GM10266 (cell line): Measurements from ENCODE around the gene ZFAND6.
"Not testable (repeated sequence)": the region's sequence is repeated elsewhere in the genome, so short reads cannot be mapped to it uniquely, and the experiment has no call there.

ENCODE experiments used
- DNase-seq: peaks from one replicate; pipeline ENCODE4 v3.0.0; 2012; ENCODE audit errors: extremely low spot score
- TF ChIP-seq, protein P1 (sequence below): IDR thresholded peaks from 2 replicates; pipeline ENCODE4 v1.5.1; 2012; ENCODE audit warnings: mild to moderate bottlenecking, low read depth; ENCODE audit not compliant: control insufficient read depth, insufficient read depth; ENCODE audit errors: missing control alignments

The ZFAND6 gene

DNA sequence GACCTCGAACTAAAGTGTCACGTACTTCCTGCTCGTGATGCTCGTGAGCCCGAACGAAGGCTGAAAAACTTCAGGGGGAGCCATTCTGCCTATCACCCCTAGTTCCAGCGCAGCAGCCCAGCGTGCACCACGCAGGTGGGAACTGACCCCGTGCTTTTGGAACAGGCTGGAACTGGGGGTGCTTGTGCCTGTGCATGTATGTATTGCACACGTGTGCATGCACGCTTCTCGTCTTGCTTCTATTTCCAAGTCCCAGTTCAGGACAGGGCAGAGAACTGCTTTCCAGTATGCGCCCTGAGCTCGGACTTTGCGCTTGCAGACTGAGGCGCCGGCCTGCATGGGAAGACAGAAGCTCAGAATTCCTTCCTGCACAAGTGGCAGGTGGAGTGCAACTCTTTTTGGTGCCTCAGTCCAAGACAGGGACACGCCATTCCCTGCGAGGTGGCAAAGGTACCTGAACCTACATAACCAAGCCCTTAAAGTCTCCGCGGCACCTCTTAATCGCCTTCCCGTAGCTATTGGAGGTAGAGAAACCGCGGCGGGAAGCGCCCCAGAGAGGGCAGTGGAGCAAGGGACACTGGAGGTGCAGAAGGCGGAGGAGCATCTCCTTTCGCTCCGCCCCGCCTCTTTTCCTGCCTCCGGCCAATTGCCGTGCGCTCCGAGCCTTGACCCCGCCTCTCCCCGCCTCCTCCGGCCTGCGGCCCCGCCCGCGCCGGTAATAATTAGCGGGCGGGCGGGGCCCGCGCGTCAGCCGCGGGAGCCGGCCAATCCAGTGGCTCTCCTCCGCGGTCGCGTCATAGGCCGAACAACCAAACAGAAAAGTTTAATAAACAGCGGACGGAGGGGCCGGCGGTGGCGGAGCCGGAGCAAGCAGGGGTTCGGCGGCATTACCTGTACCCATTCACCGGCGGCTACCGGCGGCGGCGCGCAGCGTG is at the start of gene ZFAND6:
Gene ZFAND6, plus strand, starts transcription at position 826 of the 935 bp plus-strand sequence. CDS start 60,669 bp downstream, outside the sequence.
- DNase-seq: peak; percentile 95

DNA sequence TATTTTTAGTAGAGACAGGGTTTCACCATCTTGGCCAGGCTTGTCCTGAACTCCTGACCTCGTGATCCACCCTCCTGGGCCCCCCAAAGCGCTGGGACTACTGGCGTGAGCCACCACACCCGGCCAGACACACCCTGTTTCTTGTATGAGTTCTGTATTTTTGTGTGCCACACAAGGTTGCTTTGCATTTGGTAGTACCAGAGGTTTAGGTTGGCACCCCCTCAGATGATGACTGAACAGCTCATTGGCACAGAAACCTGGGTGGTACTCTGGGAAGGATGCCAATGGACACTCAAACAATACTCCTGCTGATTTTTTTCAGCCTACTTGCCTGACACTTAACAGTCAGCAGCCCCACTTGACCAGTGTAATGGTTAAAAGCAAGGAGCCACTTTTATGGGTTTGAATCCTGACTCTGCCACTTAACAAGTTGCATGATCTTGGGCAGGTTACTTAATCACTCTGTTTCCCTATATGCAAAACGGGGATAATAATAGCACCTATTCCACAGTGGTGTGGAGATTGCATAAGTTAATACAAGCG is 49.3 kb upstream of the ZFAND6 start:
- TF ChIP-seq, protein P1, sequence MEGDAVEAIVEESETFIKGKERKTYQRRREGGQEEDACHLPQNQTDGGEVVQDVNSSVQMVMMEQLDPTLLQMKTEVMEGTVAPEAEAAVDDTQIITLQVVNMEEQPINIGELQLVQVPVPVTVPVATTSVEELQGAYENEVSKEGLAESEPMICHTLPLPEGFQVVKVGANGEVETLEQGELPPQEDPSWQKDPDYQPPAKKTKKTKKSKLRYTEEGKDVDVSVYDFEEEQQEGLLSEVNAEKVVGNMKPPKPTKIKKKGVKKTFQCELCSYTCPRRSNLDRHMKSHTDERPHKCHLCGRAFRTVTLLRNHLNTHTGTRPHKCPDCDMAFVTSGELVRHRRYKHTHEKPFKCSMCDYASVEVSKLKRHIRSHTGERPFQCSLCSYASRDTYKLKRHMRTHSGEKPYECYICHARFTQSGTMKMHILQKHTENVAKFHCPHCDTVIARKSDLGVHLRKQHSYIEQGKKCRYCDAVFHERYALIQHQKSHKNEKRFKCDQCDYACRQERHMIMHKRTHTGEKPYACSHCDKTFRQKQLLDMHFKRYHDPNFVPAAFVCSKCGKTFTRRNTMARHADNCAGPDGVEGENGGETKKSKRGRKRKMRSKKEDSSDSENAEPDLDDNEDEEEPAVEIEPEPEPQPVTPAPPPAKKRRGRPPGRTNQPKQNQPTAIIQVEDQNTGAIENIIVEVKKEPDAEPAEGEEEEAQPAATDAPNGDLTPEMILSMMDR: no peak
- DNase-seq: no peak

More for the DNA sequence above, at the start of gene ZFAND6:
- TF ChIP-seq, protein P1: peak; percentile 34

DNA sequence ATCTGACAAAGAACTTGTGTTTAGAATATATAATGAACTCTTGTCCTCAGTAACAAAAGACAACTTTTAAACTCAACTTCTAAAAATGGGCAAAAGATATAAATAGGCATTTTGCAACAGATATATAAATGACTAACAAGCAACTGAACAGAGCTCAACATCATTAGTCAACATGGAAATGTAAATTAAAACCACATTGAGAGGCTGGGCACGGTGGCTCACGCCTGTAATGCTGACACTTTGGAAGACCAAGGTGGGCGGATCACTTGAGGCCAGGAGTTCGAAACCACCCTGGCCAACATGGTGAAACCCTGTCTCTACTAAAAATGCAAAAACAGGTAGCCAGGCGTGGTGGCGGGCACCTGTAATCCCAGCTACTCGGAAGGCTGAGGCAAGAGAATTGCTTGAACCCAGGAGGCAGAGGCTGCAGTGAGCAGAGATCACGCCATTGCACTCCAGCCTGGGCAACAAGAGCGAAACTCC is 48.4 kb upstream of the ZFAND6 start:
- peak; percentile 49 for DNase-seq

DNA sequence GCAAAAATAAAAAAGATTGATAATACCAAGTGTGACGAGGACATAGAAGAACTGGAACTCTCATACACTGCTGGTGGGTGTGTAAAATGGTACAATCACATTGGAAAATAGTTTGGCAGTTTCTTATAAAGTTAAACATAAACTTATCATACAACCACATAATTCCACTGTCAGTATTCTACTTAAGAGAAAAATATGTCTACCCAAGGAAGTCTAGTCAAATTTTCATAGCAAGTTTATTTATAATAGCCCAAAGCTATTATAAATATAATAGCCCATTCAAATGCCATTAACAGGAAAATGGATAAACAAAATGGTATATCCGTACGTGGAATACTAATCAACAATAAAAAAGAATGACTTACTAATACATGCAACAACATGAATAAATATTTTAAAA is 47.9 kb upstream of the ZFAND6 start:
- TF ChIP-seq, protein P1: no peak
- DNase-seq: no peak

DNA sequence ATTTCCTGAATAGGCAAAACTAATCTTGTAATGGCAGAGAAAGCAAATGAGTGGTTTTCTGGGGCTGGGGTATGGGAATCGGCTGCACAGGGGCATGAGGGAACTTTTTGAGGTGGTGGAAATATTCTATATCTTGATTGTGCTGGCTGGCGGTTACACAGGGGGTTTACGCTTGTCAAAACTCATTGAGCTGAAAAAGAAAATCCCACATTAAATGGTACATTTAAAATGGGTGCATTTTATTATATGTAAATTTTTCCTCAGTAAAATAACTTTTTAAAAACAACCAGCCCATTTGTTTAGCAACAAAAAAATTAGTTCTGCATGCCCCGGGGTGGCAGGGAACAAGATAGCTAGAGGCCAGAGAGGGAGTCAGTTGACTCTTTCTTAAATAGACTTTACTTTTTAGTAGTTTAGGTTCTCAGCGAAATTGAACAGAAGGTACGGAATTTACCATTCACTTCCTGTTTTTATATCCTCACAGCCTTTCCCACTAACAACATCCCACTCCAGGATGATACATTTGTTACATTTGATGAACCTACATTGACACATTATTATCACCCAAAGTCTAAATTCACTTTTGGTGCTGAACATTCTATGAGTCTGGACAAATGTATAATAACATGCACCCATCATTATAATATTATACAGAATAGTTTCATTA is 47.3 kb upstream of the ZFAND6 start:
- DNase-seq: no peak
- TF ChIP-seq, protein P1: no peak

DNA sequence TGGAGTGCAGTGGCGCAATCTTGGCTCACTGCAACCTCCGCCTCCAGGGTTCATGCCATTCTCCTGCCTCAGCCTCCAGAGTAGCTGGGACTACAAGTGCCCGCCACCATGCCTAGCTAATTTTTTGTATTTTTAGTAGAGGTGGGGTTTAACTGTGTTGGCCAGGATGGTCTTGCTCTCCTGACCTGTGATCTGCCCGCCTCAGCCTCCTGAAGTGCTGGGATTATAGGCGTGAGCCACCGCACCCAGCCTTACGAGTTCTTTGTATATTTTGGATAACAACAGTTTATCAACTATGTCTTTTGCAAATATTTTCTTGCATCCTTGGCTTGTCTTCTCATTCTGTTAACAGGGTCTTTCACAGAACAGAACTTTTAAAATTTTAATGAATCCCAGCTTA is 45.3 kb upstream of the ZFAND6 start:
- DNase-seq: not testable (repeated sequence)

DNA sequence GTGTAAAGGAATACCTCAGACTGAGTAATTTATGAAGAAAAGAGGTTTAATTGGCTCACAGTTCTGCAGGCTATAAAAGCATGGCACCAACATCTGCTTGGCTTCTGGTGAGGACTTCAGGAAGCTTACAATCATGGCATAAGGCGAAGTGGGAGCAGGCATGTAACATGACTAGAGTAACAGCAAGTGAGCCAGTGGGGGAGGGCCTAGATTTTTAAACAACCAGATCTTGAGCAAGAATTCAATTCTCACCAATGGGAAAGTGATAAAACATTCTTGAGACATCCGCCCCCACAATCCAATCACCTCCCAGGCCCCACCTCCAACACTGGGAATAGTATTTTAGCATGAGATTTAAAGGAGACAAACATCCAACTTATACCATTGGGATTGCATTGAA is 44.3 kb upstream of the ZFAND6 start:
- TF ChIP-seq, protein P1: no peak
- no peak for DNase-seq

DNA sequence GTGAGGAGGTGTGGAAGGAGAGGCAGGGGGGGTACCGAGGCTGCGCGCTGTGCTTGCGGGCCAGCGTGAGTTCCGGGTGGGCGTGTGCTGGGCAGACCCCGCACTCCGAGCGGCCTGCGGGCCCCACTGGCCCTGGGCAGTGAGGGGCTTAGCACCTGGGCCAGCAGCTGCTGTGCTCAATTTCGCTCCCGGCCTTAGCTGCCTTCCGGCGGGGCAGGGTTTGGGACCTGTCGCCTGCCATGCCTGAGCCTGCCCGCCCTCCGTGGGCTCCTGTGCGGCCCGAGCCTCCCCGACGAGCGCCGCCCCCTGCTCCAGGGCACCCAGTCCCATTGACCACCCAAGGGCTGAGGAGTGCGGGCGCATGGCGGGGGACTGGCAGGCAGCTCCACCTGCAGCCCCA is 43.0 kb upstream of the ZFAND6 start:
- not testable (repeated sequence) for DNase-seq

DNA sequence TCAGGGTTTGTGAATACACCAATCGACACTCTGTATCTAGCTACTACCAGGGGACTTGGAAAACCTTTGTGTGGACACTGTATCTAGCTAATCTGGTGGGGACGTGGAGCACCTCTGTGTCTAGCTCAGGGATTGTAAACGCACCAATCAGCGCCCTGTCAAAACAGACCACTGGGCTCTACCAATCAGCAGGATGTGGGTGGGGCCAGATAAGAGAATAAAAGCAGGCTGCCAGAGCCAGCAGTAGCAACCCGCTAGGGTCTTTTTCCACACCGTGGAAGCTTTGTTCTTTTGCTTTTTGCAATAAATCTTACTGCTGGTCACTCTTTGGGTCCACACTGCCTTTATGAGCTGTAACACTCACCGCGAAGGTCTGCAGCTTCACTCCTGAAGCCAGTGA is 42.3 kb upstream of the ZFAND6 start:
- not testable (repeated sequence) for DNase-seq
